ENCODE measurements around the gene DGKZ.

DNA sequence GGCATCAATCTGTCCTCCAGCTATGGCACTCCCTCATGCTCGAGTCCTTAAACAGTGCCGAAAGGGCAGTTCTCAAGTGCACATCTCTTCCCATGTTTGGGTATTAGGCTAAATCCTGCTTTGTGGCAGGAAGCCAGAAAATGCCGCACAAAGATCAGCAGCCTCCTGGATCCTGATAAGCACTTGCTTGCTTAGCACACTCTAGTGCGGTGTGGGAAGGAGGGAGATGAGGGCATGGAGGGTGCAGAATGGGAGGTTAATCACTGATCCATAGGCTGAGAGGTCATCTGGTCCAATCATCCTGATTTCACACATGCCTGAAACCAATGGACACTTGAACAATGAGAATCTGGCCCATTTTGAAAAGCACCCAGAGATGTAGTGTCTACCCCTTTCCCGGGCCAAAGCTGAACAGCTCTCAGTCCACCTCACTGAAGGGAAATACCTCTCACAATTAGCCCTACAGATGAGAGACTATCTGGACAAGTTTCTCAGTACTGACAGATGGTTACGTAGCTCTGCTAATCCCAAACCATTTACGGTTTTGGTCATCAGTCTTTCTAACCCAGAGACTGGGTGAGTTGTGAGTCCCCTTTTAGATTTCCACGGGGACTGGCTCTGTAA lies 74.1 kb downstream of the DGKZ start:
- TF ChIP-seq, protein P1, sequence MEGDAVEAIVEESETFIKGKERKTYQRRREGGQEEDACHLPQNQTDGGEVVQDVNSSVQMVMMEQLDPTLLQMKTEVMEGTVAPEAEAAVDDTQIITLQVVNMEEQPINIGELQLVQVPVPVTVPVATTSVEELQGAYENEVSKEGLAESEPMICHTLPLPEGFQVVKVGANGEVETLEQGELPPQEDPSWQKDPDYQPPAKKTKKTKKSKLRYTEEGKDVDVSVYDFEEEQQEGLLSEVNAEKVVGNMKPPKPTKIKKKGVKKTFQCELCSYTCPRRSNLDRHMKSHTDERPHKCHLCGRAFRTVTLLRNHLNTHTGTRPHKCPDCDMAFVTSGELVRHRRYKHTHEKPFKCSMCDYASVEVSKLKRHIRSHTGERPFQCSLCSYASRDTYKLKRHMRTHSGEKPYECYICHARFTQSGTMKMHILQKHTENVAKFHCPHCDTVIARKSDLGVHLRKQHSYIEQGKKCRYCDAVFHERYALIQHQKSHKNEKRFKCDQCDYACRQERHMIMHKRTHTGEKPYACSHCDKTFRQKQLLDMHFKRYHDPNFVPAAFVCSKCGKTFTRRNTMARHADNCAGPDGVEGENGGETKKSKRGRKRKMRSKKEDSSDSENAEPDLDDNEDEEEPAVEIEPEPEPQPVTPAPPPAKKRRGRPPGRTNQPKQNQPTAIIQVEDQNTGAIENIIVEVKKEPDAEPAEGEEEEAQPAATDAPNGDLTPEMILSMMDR (IDR thresholded peaks at IDR 0.05): no peak
- no peak for TF ChIP-seq EP300 (IDR thresholded peaks at IDR 0.05)

Measured in stomach (tissue), 4 donors.